Left ventricle myocardium superior (tissue), 1 donor: ENCODE data around the gene ELOB. TPM values are rescaled to one million over a fixed set of nuclear protein-coding genes. Genes with fewer than 3 reads are reported as not detected.
"Not testable (repeated sequence)": the region's sequence is repeated elsewhere in the genome, so short reads cannot be mapped to it uniquely, and the experiment has no call there.

Experiments used
- ATAC-seq: fragments of 200-7000 bp; cut with Tn5 transposase; one replicate; pipeline ENCODE4 v1.9.1; 2020; ENCODE audit warnings: mild to moderate bottlenecking, moderate library complexity
- DNase-seq: peaks from one replicate; pipeline ENCODE4 v3.0.0-alpha.2; 2020
- intact Hi-C: fragments of 100-400 bp; cut with micrococcal nuclease; formaldehyde crosslinking; loops from one replicate; pipeline ENCODE4 v1.11.0; 2022
- total RNA-seq: library from RNA; stranded (reverse); fragmentation: NEBNext Ultra II Directional; extraction: Animal tissue kit (Norgen Biotek cat#: 25700); gene quantifications from one replicate; pipeline ENCODE4 v1.2.1, GENCODE V29; 2021
- donor health status: DM: no; HTN: yes; CAD: no; lungs with severe emphysema.

ELOB gene
- total RNA-seq, 1 donor from 2014 or later: 325 TPM

- intact Hi-C loops: no loop called here
- ATAC-seq (no peak), DNase-seq (no peak)
These were observed 39.1 kb downstream of the ELOB start for GRCh38 chr16:2737895-2738418.

DNA sequence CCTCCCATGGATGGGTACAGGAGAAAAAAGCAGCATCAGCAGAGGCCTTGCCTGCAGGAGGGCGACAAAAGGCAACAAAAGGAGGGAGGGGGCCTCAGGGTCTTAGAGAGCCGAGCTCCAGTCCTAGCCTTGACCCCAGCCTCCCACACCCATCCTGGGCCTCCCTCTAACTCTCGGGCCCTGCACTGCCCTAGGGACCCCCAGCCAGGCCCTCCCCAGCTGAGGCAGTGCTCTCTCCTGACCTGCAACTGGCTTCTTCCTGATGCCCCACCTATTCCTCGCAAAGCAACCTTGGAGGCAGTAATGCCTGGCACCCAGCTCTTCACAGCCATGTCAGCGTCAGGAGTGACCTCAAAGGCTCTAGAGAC lies 39.9 kb downstream of the ELOB start:
- ATAC-seq: no peak
- no peak for DNase-seq
- intact Hi-C loops: no loop called here

DNA sequence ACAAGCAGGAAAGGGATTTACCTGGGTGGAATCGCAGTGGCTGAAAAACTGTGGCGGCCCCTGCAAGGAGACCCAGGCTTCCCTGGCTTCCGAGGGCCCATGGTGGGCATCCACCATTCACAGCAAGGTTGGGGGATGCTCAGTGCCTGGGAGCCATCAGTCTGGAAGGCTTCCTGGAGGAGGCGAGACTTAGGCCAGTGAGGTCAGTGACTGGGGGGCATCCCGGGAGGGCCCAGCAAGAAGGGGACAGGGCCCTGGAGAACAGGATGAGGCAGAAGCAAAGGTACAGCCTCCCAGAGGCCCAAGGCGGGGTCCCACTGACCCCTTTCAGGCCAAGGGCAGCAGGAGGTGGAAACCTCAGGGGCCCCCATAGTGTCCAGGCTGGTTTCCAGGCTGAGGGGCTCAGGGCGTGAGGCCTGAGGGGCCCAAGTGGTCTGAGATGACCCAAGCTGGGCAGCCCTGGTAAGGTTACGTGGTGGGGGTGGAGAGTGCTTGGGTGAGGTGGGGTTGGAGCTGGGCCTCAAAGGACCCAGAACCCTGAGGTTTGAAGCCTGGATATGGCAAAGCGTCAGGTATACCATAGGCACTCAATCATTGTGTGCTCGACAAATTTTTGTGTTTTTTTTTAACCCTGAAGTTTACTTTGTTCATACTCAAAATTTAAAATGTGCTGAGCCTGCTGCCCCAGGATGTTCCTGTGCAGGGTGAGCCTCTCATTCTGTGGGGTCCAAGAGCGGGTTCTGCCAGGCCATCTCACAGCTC lies 40.4 kb downstream of the ELOB start:
- intact Hi-C loops: no loop called here
- no peak for ATAC-seq

GRCh38 chr16:2734844-2735515 lies 42.1 kb downstream of the ELOB start:
- DNase-seq: no peak
- intact Hi-C loops: no loop called here
- ATAC-seq: no peak

More for the DNA sequence above, 40.4 kb downstream of the ELOB start:
- no peak for DNase-seq

GRCh38 chr16:2728034-2728433 lies 49.0 kb downstream of the ELOB start:
- DNase-seq (no peak), ATAC-seq (no peak)
- intact Hi-C loops: no loop called here

- ATAC-seq (no peak), DNase-seq (no peak)
- intact Hi-C loops: no loop called here
These were observed 50.2 kb downstream of the ELOB start for GRCh38 chr16:2726923-2727322.

- intact Hi-C loops: no loop called here
- no peak for ATAC-seq
- no peak for DNase-seq
These were observed 52.2 kb downstream of the ELOB start for GRCh38 chr16:2724816-2725348.

- DNase-seq (no peak), ATAC-seq (no peak)
- intact Hi-C loops: no loop called here
These were observed 52.9 kb downstream of the ELOB start for GRCh38 chr16:2724088-2724676.

DNA sequence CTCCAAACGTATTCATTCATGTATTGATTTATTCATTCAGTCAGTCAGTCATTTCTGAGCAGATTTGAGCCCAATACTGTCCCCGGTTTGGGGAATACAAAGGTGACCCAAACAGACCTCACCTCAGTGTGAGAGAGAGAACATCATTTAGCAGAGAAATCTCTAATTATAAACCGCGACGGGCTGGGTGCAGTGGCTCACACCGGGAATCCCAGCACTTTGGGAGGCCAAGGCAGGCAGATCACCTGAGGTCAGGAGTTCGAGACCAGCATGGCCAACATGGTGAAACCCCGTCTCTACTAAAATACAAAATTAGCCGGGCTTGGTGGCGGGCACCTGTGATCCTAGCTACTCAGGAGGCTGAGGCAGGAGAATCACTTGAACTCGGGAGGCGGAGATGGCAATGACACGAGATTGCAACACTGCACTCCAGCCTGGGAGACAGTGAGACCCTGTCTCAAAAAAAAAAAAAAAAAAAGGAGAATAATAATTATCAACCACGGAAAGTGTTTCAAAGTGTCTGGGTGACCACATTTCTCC lies 55.4 kb downstream of the ELOB start:
- ATAC-seq, DNase-seq, intact Hi-C loops: not testable (repeated sequence)

Other genes with a start within 250 kb of the ELOB start
- gene CEMP1, start 245.9 kb downstream of the ELOB start, total RNA-seq: not detected
- gene PDPK1, start 239.3 kb downstream of the ELOB start, total RNA-seq: 43.1 TPM
- 10.4 TPM for gene KCTD5, start 94.8 kb downstream of the ELOB start, total RNA-seq
- gene PRSS27, start 57.1 kb downstream of the ELOB start, total RNA-seq: 0.12 TPM
- gene SRRM2, start 24.6 kb downstream of the ELOB start, total RNA-seq: 292 TPM
- not detected for gene PRSS33, start 10.3 kb upstream of the ELOB start, total RNA-seq
- not detected for gene PRSS41, start 21.2 kb upstream of the ELOB start, total RNA-seq
- not detected for gene PRSS21, start 40.0 kb upstream of the ELOB start, total RNA-seq
- gene ZG16B, start 53.0 kb upstream of the ELOB start, total RNA-seq: 0.37 TPM
- not detected for gene PRSS22, start 80.9 kb upstream of the ELOB start, total RNA-seq
- gene FLYWCH2, start 105.9 kb upstream of the ELOB start, total RNA-seq: 28.6 TPM
- 36.1 TPM for gene FLYWCH1, start 134.7 kb upstream of the ELOB start, total RNA-seq
- gene KREMEN2, start 187.0 kb upstream of the ELOB start, total RNA-seq: not detected
- 7.9 TPM for gene PAQR4, start 192.1 kb upstream of the ELOB start, total RNA-seq
- gene PKMYT1, start 203.2 kb upstream of the ELOB start, total RNA-seq: 0.55 TPM
- 1.2 TPM for gene CLDN9, start 235.6 kb upstream of the ELOB start, total RNA-seq
- gene CLDN6, start 240.9 kb upstream of the ELOB start, total RNA-seq: not detected
- 17.7 TPM for gene TNFRSF12A, start 243.1 kb upstream of the ELOB start, total RNA-seq
- 61.1 TPM for gene HCFC1R1, start 246.7 kb upstream of the ELOB start, total RNA-seq
- 11.3 TPM for gene THOC6, start 246.8 kb upstream of the ELOB start, total RNA-seq